HCEC 1CT (cell line): Measurements from ENCODE around the gene CHERP.

Experiments used
- DNase-seq: peaks from one replicate; pipeline ENCODE4 v3.0.0-alpha.2; 2017

Gene CHERP

DNA sequence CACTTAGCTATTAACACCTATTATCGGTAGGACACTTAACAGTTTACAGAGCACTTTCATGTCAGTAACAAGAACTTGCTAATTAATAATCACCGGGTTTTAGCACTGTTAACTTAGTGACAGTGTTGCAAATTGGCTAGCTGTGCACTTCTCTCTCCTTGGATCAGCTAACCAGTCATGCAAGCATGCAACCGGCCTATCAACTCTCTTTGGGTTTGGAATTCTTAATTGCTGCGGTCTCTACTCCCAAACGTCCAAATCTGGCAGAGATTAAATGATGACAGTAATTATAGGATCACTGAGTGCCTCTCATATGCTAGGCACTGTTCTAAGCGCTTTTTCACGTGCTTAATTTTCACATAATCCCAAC, 71.7 kb downstream of the CHERP start:
- DNase-seq, result no peak
